ENCODE data around the gene KCNN4. TPM values are rescaled to one million over a fixed set of nuclear protein-coding genes. Genes with fewer than 3 reads are reported as not detected.
A peak's percentile ranks its signal among the peaks of the same experiment; 100 is the strongest.
"Not testable (repeated sequence)": the region's sequence is repeated elsewhere in the genome, so short reads cannot be mapped to it uniquely, and the experiment has no call there.

KCNN4 gene
- total RNA-seq, 1 donor from 2014 or later, result 0.38 TPM

- TF ChIP-seq, protein P1, sequence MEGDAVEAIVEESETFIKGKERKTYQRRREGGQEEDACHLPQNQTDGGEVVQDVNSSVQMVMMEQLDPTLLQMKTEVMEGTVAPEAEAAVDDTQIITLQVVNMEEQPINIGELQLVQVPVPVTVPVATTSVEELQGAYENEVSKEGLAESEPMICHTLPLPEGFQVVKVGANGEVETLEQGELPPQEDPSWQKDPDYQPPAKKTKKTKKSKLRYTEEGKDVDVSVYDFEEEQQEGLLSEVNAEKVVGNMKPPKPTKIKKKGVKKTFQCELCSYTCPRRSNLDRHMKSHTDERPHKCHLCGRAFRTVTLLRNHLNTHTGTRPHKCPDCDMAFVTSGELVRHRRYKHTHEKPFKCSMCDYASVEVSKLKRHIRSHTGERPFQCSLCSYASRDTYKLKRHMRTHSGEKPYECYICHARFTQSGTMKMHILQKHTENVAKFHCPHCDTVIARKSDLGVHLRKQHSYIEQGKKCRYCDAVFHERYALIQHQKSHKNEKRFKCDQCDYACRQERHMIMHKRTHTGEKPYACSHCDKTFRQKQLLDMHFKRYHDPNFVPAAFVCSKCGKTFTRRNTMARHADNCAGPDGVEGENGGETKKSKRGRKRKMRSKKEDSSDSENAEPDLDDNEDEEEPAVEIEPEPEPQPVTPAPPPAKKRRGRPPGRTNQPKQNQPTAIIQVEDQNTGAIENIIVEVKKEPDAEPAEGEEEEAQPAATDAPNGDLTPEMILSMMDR (IDR thresholded peaks at IDR 0.05; ENCODE audit: borderline replicate concordance), result no peak
- no peaks in the 10 kb centered on the region for H3K9me3 ChIP-seq (replicated peaks)
- intact Hi-C loops (cut with micrococcal nuclease), result no loop called here
- no peak for DNase-seq
- H3K4me1 ChIP-seq, result no peaks in the 10 kb centered on the region
- no peak overlapping the region for H3K4me3 ChIP-seq
- H3K27me3 ChIP-seq (ENCODE audit: low read depth), result peaks cover 9% of the 10 kb centered on the region
- no peaks in the 10 kb centered on the region for H3K36me3 ChIP-seq
- no peak overlapping the region for H3K27ac ChIP-seq (replicated peaks)
These were observed 31.1 kb upstream of the KCNN4 start for GRCh38 chr19:43811837-43812236.

- intact Hi-C loops (cut with micrococcal nuclease), result no loop called here
- Histone ChIP-seq H3K27me3 (ENCODE audit: low read depth) (peaks cover 9% of the 10 kb centered on the region), H3K4me3 (no peak overlapping the region), H3K9me3 (replicated peaks) (no peaks in the 10 kb centered on the region), H3K36me3 (no peaks in the 10 kb centered on the region), H3K27ac (replicated peaks) (no peak overlapping the region), H3K4me1 (no peaks in the 10 kb centered on the region)
- TF ChIP-seq, protein P1 (IDR thresholded peaks at IDR 0.05; ENCODE audit: borderline replicate concordance), result peak; percentile 64
- no peak for DNase-seq
These were observed 29.3 kb upstream of the KCNN4 start for GRCh38 chr19:43809762-43810696.

GRCh38 chr19:43807651-43808050 lies 26.9 kb upstream of the KCNN4 start:
- Histone ChIP-seq H3K9me3 (replicated peaks) (no peaks in the 10 kb centered on the region), H3K4me3 (no peak overlapping the region), H3K27ac (replicated peaks) (no peak overlapping the region), H3K27me3 (ENCODE audit: low read depth) (peaks cover 9% of the 10 kb centered on the region), H3K36me3 (no peaks in the 10 kb centered on the region), H3K4me1 (no peaks in the 10 kb centered on the region)
- TF ChIP-seq, protein P1 (IDR thresholded peaks at IDR 0.05; ENCODE audit: borderline replicate concordance), result no peak
- intact Hi-C loops (cut with micrococcal nuclease), result no loop called here
- DNase-seq, result no peak

DNA sequence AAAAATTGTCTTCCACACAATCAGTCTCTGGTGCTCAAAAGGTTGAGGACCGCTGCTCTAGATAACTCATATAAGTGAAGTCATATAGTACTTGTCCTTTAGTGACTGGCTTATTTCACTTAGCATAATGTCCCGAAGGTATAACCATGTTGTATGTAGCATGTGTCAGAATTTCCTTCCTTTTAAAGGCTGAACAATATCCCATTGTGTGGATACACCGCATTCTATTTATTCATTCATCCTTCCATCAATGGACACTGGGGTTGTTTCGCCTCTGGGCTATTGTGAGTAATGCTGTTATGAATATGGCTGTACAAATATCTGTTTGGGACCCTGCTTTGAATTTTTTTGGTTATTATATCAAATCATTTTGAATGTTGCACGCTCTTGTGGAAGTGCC lies 26.1 kb upstream of the KCNN4 start:
- H3K4me1 ChIP-seq, result no peaks in the 10 kb centered on the region
- peaks cover 9% of the 10 kb centered on the region for H3K27me3 ChIP-seq (ENCODE audit: low read depth)
- H3K27ac ChIP-seq (replicated peaks), result no peak overlapping the region
- intact Hi-C loops (cut with micrococcal nuclease), result no loop called here
- TF ChIP-seq, protein P1 (IDR thresholded peaks at IDR 0.05; ENCODE audit: borderline replicate concordance), result no peak
- no peak overlapping the region for H3K4me3 ChIP-seq
- H3K9me3 ChIP-seq (replicated peaks), result no peaks in the 10 kb centered on the region
- no peaks in the 10 kb centered on the region for H3K36me3 ChIP-seq
- no peak for DNase-seq

- intact Hi-C loops (cut with micrococcal nuclease); H3K4me1 ChIP-seq; H3K36me3 ChIP-seq; H3K4me3 ChIP-seq; H3K27ac ChIP-seq (replicated peaks); H3K27me3 ChIP-seq (ENCODE audit: low read depth); H3K9me3 ChIP-seq (replicated peaks); DNase-seq: not testable (repeated sequence)
These were observed 25.6 kb upstream of the KCNN4 start for GRCh38 chr19:43806401-43806800.

DNA sequence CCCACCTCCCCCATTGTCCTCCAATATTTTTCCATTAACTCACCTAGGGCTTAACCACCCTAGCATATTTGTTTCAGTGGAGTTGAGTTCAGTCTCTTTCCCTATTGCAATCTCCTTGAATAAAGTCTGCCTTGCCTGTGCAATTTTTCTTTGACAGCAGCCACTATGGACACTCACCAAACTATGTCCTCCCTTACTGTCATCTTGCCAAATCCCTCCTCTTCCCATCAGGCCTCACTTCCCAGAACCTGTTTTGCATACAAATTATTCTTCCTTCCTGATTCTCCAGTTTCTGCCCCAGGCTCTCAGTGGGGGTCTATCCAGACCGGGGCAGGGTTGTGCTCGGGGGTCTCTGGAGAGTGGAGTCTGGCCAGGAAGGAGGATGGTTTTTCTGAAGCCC lies 23.7 kb upstream of the KCNN4 start:
- Histone ChIP-seq H3K27me3 (ENCODE audit: low read depth) (peaks cover 15% of the 10 kb centered on the region), H3K27ac (replicated peaks) (no peak overlapping the region), H3K9me3 (replicated peaks) (no peaks in the 10 kb centered on the region), H3K4me3 (no peak overlapping the region), H3K4me1 (peaks cover 4% of the 10 kb centered on the region), H3K36me3 (no peaks in the 10 kb centered on the region)
- TF ChIP-seq, protein P1 (IDR thresholded peaks at IDR 0.05; ENCODE audit: borderline replicate concordance), result no peak
- DNase-seq, result no peak
- intact Hi-C loops (cut with micrococcal nuclease), result no loop called here

Measured in left ventricle myocardium inferior (tissue), 1 donor.